ENCODE results near the gene LRRC27.
"Not testable (repeated sequence)": the region's sequence is repeated elsewhere in the genome, so short reads cannot be mapped to it uniquely, and the experiment has no call there.

Gene LRRC27

GRCh38 chr10:132385721-132386418 is 53.9 kb downstream of the LRRC27 start:
- Histone ChIP-seq H3K36me3 (ENCODE audit: control insufficient read depth in 4 of 4, insufficient read depth in 4 of 4, low read length in 3 of 4) (no peaks in the 10 kb centered on the region), H3K4me3 (ENCODE audit: control insufficient read depth in 1 of 7, extremely low read depth in 1 of 7, insufficient read depth in 4 of 7, low read depth in 2 of 7, low read length in 6 of 7) (no peak overlapping the region), H3K4me1 (ENCODE audit: control extremely low read depth in 1 of 4, control insufficient read depth in 4 of 4, insufficient read depth in 4 of 4, low read length in 3 of 4) (peaks cover 2 to 80% (median 69%) of the 10 kb centered on the region in 4 experiments), H3K27me3 (replicated peaks in 2 of 5; ENCODE audit: control insufficient read depth in 4 of 5, insufficient read depth in 5 of 5, low read length in 4 of 5) (no peaks in the 10 kb centered on the region), H3K27ac (ENCODE audit: insufficient read depth in 1 of 2, low read depth in 1 of 2, low read length in 2 of 2, poor library complexity in 1 of 2, severe bottlenecking in 2 of 2) (no peak overlapping the region), H3K9me3 (ENCODE audit: control extremely low read depth in 1 of 5, control insufficient read depth in 4 of 5, insufficient read depth in 2 of 5, low read depth in 1 of 5, low read length in 4 of 5) (peaks cover 0 to 2% (median 0%) of the 10 kb centered on the region in 5 experiments)
- no peak for DNase-seq
- WGBS (ENCODE audit: insufficient coverage): 93% methylated on average over 15 of the region's 18 CpGs
- ChIA-PET POLR2A (no interaction called here), CTCF (interaction anchor here (1.0 to 1.7 kb wide), 4 partner anchors 25 to 163 kb away, joined by 3 to 6 read pairs (median 3); no protein-coding TSS in a partner anchor)

GRCh38 chr10:132386419-132386831 is 54.4 kb downstream of the LRRC27 start:
- Histone ChIP-seq H3K4me3 (ENCODE audit: control insufficient read depth in 1 of 7, extremely low read depth in 1 of 7, insufficient read depth in 4 of 7, low read depth in 2 of 7, low read length in 6 of 7) (no peak overlapping the region), H3K9me3 (ENCODE audit: control extremely low read depth in 1 of 5, control insufficient read depth in 4 of 5, insufficient read depth in 2 of 5, low read depth in 1 of 5, low read length in 4 of 5) (peaks cover 0 to 2% (median 0%) of the 10 kb centered on the region in 5 experiments), H3K36me3 (ENCODE audit: control insufficient read depth in 4 of 4, insufficient read depth in 4 of 4, low read length in 3 of 4) (no peaks in the 10 kb centered on the region), H3K4me1 (ENCODE audit: control extremely low read depth in 1 of 4, control insufficient read depth in 4 of 4, insufficient read depth in 4 of 4, low read length in 3 of 4) (peaks cover 2 to 79% (median 69%) of the 10 kb centered on the region in 4 experiments), H3K27ac (ENCODE audit: insufficient read depth in 1 of 2, low read depth in 1 of 2, low read length in 2 of 2, poor library complexity in 1 of 2, severe bottlenecking in 2 of 2) (peak overlapping the region in 1 of 2 experiments; percentile 74), H3K27me3 (replicated peaks in 2 of 5; ENCODE audit: control insufficient read depth in 4 of 5, insufficient read depth in 5 of 5, low read length in 4 of 5) (no peaks in the 10 kb centered on the region)
- WGBS (ENCODE audit: insufficient coverage): 28% methylated on average over 6 of the region's 9 CpGs
- peak in 2 of 3 donors; percentile 64 to 73 for DNase-seq
- ChIA-PET CTCF (interaction anchor here (1.3 to 1.7 kb wide), 3 partner anchors 30 to 163 kb away, joined by 3 to 6 read pairs (median 3); no protein-coding TSS in a partner anchor), POLR2A (no interaction called here)

- H3K27me3 ChIP-seq (replicated peaks in 2 of 5; ENCODE audit: control insufficient read depth in 4 of 5, insufficient read depth in 5 of 5, low read length in 4 of 5); H3K36me3 ChIP-seq (ENCODE audit: control insufficient read depth in 4 of 4, insufficient read depth in 4 of 4, low read length in 3 of 4); H3K9me3 ChIP-seq (ENCODE audit: control extremely low read depth in 1 of 5, control insufficient read depth in 4 of 5, insufficient read depth in 2 of 5, low read depth in 1 of 5, low read length in 4 of 5); H3K4me3 ChIP-seq (ENCODE audit: control insufficient read depth in 1 of 7, extremely low read depth in 1 of 7, insufficient read depth in 4 of 7, low read depth in 2 of 7, low read length in 6 of 7); POLR2A ChIA-PET; DNase-seq: not testable (repeated sequence)
- WGBS (ENCODE audit: insufficient coverage): no CpG with 5 or more reads among the region's 1 CpG
- peak overlapping the region in 1 of 2 experiments; percentile 74 for H3K27ac ChIP-seq (ENCODE audit: insufficient read depth in 1 of 2, low read depth in 1 of 2, low read length in 2 of 2, poor library complexity in 1 of 2, severe bottlenecking in 2 of 2)
- CTCF ChIA-PET: interaction anchor here (0.6 kb wide), 1 partner anchor 66 kb away, joined by 3 read pairs; no protein-coding TSS in a partner anchor
- peaks cover 2 to 74% (median 66%) of the 10 kb centered on the region in 4 experiments for H3K4me1 ChIP-seq (ENCODE audit: control extremely low read depth in 1 of 4, control insufficient read depth in 4 of 4, insufficient read depth in 4 of 4, low read length in 3 of 4)
These were observed 54.9 kb downstream of the LRRC27 start for GRCh38 chr10:132386896-132387295.

- Histone ChIP-seq H3K27ac (ENCODE audit: insufficient read depth in 1 of 2, low read depth in 1 of 2, low read length in 2 of 2, poor library complexity in 1 of 2, severe bottlenecking in 2 of 2) (peak overlapping the region; percentile 8 to 74), H3K36me3 (ENCODE audit: control insufficient read depth in 4 of 4, insufficient read depth in 4 of 4, low read length in 3 of 4) (no peaks in the 10 kb centered on the region), H3K4me3 (ENCODE audit: control insufficient read depth in 1 of 7, extremely low read depth in 1 of 7, insufficient read depth in 4 of 7, low read depth in 2 of 7, low read length in 6 of 7) (peak overlapping the region in 5 of 7 experiments; percentile 16 to 62 (median 33)), H3K9me3 (ENCODE audit: control extremely low read depth in 1 of 5, control insufficient read depth in 4 of 5, insufficient read depth in 2 of 5, low read depth in 1 of 5, low read length in 4 of 5) (no peaks in the 10 kb centered on the region), H3K4me1 (ENCODE audit: control extremely low read depth in 1 of 4, control insufficient read depth in 4 of 4, insufficient read depth in 4 of 4, low read length in 3 of 4) (peaks cover 2 to 68% (median 64%) of the 10 kb centered on the region in 4 experiments), H3K27me3 (replicated peaks in 2 of 5; ENCODE audit: control insufficient read depth in 4 of 5, insufficient read depth in 5 of 5, low read length in 4 of 5) (no peaks in the 10 kb centered on the region)
- WGBS (ENCODE audit: insufficient coverage): 1% methylated on average over 11 of the region's 26 CpGs
- ChIA-PET POLR2A (no interaction called here), CTCF (interaction anchor here (0.6 to 1.0 kb wide), 7 partner anchors 14 to 162 kb away, joined by 3 to 14 read pairs (median 3); no protein-coding TSS in a partner anchor)
- peak; percentile 75 to 87 (median 85) for DNase-seq
These were observed 55.8 kb downstream of the LRRC27 start for GRCh38 chr10:132387764-132388210.

- Histone ChIP-seq H3K4me3 (ENCODE audit: control insufficient read depth in 1 of 7, extremely low read depth in 1 of 7, insufficient read depth in 4 of 7, low read depth in 2 of 7, low read length in 6 of 7) (no peak overlapping the region), H3K36me3 (ENCODE audit: control insufficient read depth in 4 of 4, insufficient read depth in 4 of 4, low read length in 3 of 4) (no peaks in the 10 kb centered on the region), H3K27me3 (replicated peaks in 2 of 5; ENCODE audit: control insufficient read depth in 4 of 5, insufficient read depth in 5 of 5, low read length in 4 of 5) (no peaks in the 10 kb centered on the region), H3K27ac (ENCODE audit: insufficient read depth in 1 of 2, low read depth in 1 of 2, low read length in 2 of 2, poor library complexity in 1 of 2, severe bottlenecking in 2 of 2) (no peak overlapping the region), H3K4me1 (ENCODE audit: control extremely low read depth in 1 of 4, control insufficient read depth in 4 of 4, insufficient read depth in 4 of 4, low read length in 3 of 4) (peaks cover 2 to 62% (median 56%) of the 10 kb centered on the region in 4 experiments), H3K9me3 (ENCODE audit: control extremely low read depth in 1 of 5, control insufficient read depth in 4 of 5, insufficient read depth in 2 of 5, low read depth in 1 of 5, low read length in 4 of 5) (no peaks in the 10 kb centered on the region)
- WGBS (ENCODE audit: insufficient coverage): 73% methylated on average over 20 of the region's 22 CpGs
- ChIA-PET CTCF (interaction anchor here (0.9 to 1.1 kb wide), 2 partner anchors 13 to 62 kb away, joined by 3 read pairs; no protein-coding TSS in a partner anchor), POLR2A (interaction anchor here (1.1 kb wide), 1 partner anchor 33 kb away, joined by 3 read pairs; no protein-coding TSS in a partner anchor)
- DNase-seq: no peak
These were observed 57.0 kb downstream of the LRRC27 start for GRCh38 chr10:132388891-132389432.

- POLR2A ChIA-PET: interaction anchor here (1.1 kb wide), 1 partner anchor 32 kb away, joined by 3 read pairs; no protein-coding TSS in a partner anchor
- CTCF ChIA-PET: interaction anchor here (0.8 to 1.1 kb wide), 3 partner anchors 12 to 62 kb away, joined by 3 read pairs; no protein-coding TSS in a partner anchor
- Histone ChIP-seq H3K27ac (ENCODE audit: insufficient read depth in 1 of 2, low read depth in 1 of 2, low read length in 2 of 2, poor library complexity in 1 of 2, severe bottlenecking in 2 of 2) (no peak overlapping the region), H3K27me3 (replicated peaks in 2 of 5; ENCODE audit: control insufficient read depth in 4 of 5, insufficient read depth in 5 of 5, low read length in 4 of 5) (no peaks in the 10 kb centered on the region), H3K4me3 (ENCODE audit: control insufficient read depth in 1 of 7, extremely low read depth in 1 of 7, insufficient read depth in 4 of 7, low read depth in 2 of 7, low read length in 6 of 7) (no peak overlapping the region), H3K36me3 (ENCODE audit: control insufficient read depth in 4 of 4, insufficient read depth in 4 of 4, low read length in 3 of 4) (no peaks in the 10 kb centered on the region), H3K9me3 (ENCODE audit: control extremely low read depth in 1 of 5, control insufficient read depth in 4 of 5, insufficient read depth in 2 of 5, low read depth in 1 of 5, low read length in 4 of 5) (no peaks in the 10 kb centered on the region), H3K4me1 (ENCODE audit: control extremely low read depth in 1 of 4, control insufficient read depth in 4 of 4, insufficient read depth in 4 of 4, low read length in 3 of 4) (peaks cover 2 to 61% (median 55%) of the 10 kb centered on the region in 4 experiments)
- no peak for DNase-seq
- WGBS (ENCODE audit: insufficient coverage): 63% methylated on average over 15 of the region's 16 CpGs
These were observed 57.6 kb downstream of the LRRC27 start for GRCh38 chr10:132389433-132390169.
